GM21423 (cell line): ENCODE measurements around the gene IPCEF1.
"Not testable (repeated sequence)": the region's sequence is repeated elsewhere in the genome, so short reads cannot be mapped to it uniquely, and the experiment has no call there.

Source experiments
- ATAC-seq: cut with Tn5 transposase; IDR thresholded peaks from one replicate; pipeline ENCODE4 v1.9.1; 2021; ENCODE audit warnings: mild to moderate bottlenecking, moderate library complexity; ENCODE audit not compliant: unreplicated experiment

IPCEF1 gene

DNA sequence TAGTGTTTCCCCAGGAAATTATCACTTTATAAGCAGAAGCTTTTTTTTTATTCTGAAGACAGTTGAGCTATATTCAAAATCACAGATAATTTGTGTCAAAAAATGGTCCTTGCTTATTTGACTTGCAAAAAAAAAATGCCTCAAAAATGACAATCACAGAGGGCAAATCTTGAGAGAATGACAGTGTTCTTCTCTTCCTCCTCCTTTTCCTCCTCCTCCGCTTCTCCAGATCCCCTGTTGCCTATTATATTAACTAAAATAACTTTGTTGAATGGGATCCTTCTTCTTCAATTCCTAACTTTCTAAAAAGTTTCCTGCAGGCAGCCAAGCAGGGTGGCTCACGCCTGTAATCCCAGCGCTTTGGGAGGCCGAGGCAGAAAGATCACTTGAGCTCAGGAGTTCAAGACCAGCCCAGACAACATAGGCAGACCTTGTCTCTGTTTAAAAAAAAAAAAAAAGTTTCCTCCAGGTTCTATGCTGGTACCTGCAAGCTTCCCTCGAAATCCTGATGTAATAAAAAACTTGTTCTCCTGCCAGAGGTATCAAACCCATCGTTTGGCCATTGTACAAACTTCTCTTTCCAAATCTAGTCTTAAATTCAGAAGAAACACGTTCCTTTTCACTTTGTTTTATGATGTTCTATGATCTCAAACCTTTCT, 128.6 kb downstream of the IPCEF1 start:
- ATAC-seq, result no peak

DNA sequence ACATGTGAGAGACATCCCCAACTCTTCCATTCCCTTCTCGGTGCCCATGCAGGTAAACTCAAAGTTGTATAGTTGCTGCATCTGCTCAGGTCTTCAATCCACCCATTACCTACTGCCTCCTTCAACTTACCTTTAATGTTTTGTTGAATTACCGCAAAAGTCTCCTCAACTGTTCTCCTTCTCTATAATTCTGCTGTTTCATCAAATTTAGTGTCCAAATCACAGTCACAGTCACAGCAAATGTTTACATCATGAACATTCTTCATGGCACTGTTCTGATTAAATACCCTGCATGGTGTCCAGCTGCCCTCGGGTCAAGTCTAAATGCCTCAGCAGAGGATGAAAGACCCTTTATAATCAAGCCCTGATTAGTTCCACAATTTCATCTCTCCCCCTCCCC, 130.1 kb downstream of the IPCEF1 start:
- ATAC-seq, result no peak

- ATAC-seq, result no peak
Measured at GRCh38 chr6:154223296-154223695, 133.3 kb downstream of the IPCEF1 start.

GRCh38 chr6:154222716-154223115, 133.9 kb downstream of the IPCEF1 start:
- no peak for ATAC-seq

GRCh38 chr6:154219250-154219649, 137.4 kb downstream of the IPCEF1 start:
- ATAC-seq, result no peak

- no peak for ATAC-seq
Measured at GRCh38 chr6:154218787-154219186, 137.8 kb downstream of the IPCEF1 start.

DNA sequence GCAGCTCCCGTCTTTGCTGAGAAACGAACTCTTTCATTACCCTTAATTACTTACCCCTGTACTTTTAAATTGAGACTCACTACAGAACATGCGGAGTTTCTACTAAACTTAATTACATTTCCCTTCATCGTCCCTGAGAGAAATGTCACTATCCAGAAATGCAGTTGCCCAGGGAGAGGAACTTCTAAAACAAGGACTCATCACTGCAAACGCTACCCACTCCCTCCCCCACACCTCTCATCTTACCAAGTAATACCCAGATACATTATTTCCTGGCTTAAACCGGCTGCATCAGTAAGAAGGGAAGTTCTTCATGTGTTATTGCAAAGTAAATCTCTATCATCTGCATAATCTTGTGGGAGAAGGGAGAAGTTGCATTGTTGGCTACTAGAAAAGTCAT, 138.3 kb downstream of the IPCEF1 start:
- ATAC-seq, result no peak

GRCh38 chr6:154213782-154214181, 142.8 kb downstream of the IPCEF1 start:
- no peak for ATAC-seq

- no peak for ATAC-seq
Measured at GRCh38 chr6:154210678-154211077, 145.9 kb downstream of the IPCEF1 start.

GRCh38 chr6:154209555-154209954, 147.0 kb downstream of the IPCEF1 start:
- no peak for ATAC-seq

DNA sequence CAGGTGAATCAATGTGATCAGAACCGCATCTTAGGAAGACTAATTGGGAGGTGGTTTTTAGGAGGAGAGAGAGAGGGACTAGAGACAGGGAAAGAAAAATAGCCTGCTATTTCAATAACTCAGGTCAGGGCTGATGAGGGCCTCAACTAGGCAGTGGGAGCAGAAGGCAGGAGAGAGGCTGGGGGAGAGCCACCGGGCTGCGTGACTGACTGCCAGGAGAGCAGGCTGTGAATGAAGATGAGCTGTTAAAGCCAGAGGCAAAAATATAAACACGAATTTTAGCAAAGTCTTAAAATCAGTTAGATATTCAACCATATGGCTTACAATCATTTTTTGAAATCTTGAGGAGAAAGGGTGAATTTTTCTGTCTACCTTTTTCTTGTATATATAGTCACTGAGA, 149.6 kb downstream of the IPCEF1 start:
- ATAC-seq, result no peak

- no peak for ATAC-seq
Measured at GRCh38 chr6:154206141-154206540, 150.5 kb downstream of the IPCEF1 start.

- no peak for ATAC-seq
Measured at GRCh38 chr6:154202958-154203357, 153.6 kb downstream of the IPCEF1 start.

DNA sequence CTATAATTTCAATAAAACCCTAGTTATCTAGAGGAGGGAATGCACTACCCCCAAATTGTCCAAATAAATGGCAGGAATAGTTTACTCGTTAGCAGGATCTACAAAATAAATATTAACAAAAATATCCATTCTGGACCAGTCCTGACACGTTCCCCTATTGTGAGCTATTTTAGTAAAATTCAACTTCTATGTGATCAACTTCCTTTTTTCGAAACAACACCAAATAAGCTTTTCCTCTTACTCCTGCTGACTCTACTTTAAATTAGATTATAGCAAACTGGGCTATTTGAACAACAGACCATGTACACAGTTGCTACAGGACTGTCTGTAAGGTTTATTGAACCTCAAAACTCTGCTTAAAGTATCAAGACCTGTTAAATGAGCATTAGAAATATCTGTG, 154.3 kb downstream of the IPCEF1 start:
- ATAC-seq, result no peak

DNA sequence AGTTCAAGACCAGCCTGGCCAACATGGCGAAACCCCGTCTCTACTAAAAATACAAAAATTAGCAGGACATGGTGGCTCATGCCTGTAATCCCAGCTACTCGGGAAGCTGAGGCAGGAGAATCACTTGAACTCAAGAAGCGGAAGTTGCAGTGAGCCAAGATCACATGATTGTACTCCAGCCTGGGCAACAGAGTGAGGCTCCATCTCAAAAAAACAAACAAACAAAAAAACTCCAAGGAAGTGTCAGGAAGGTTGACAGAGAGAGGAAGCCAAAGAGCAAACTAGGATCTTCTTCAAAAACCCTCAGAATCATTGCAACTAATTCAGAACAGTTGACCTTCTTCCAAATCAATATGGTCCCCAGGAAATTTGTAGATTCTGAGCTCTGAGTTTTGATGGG, 154.9 kb downstream of the IPCEF1 start:
- ATAC-seq, result not testable (repeated sequence)

DNA sequence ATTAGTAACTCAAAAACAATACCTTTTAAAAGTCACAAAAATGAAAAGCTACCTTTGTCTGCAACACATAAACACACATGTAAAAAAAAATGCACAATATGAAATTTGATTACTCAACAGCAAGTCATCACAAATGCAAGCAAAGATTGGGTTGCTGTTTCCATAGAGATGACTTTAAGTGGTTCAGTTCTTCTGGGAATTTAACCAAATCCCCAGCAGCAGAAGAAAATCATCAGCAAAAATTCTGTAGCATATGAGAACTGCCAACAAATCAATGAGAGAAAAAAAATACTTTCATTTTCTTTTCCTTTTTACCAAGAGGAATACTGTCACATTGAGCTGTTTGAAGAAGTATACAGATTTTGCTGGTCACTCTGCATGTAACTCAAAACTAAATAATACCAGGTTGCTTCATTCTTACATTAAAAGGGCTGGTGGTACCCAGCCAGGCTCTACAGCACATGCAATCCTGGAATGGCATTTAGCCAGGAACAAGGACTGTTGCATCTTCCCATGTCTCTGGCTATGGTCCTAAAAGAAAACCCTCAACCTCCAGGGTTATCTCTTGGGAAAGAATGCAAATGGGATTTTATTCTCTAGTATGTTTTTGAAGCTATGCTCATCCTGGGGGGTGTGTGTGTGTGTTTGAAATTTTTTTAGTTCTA, 159.3 kb downstream of the IPCEF1 start:
- ATAC-seq, result no peak

DNA sequence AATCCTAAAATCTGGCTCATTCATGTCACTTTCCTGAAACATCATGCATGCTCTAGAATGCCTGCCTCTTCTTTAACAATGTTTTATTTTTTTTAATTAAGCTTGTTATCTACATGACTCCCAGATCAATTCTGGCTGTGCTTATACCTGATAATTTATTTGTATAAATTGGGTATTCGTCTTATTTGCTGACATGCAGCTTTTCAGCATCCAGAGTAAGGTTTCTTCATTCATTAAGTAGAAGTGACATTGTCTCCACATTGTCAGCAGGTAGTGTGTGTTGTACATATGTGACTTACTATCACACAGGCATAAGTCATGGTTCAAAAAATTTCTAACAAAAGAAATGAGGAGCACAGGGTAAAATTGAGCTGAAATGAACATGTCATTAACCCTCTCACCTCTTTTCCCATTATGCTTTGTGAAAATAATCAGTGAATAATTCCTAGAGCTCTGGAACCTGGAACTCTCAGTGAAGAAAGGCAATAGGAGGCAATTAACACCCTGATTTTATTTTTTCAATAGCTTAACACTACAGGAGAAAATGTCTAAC, 160.2 kb downstream of the IPCEF1 start:
- ATAC-seq, result no peak

DNA sequence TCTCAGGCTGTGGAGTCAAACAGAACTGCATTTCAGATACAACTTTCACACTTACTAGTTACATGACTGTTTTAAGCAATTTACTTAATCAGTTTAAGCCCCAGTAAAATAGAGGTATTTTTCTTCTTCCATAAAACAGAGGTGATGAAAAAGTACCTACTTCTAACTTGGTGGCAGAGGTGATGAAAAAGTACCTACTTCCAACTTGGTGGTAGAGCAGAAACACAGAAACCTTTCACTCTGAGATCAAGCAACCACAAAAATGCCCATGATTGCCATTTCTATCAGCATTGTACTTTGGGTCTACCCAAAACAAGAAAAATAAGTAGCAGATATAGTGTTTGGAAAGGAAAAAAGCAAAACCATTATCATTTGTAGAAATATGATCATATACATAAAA, 168.9 kb downstream of the IPCEF1 start:
- ATAC-seq, result no peak

- ATAC-seq, result no peak
Measured at GRCh38 chr6:154187203-154187602, 169.4 kb downstream of the IPCEF1 start.

- ATAC-seq, result no peak
Measured at GRCh38 chr6:154179434-154179833, 177.2 kb downstream of the IPCEF1 start.

DNA sequence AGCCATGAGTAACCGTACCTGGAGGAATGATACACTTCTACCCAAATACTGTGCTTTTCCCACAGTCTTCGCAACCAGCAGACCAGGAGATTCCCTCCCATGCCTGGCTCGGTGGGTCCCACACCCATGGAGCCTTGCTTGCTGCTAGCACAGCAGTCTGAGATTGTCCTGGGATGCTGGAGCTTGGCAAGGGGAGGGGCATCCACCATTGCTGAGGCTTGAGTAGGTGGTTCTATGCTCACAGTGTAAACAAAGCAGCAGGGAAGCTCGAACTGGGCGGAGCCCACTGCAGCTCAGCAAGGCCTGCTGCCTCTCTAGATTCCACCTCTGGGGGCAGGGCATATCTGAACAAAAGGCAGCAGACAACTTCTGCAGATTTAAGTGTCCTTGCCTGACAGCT, 184.2 kb downstream of the IPCEF1 start:
- ATAC-seq, result not testable (repeated sequence)

GRCh38 chr6:154170106-154170505, 186.5 kb downstream of the IPCEF1 start:
- no peak for ATAC-seq
